Mucosa of rectum (tissue), 2 donors: Measurements from ENCODE around the gene SPDYE17.
"Not testable (repeated sequence)": the region's sequence is repeated elsewhere in the genome, so short reads cannot be mapped to it uniquely, and the experiment has no call there.

Experiments
- H3K27ac ChIP-seq, 2 donors: one replicate each; pipeline ENCODE4 v1.7.0; 2013; ENCODE audit warnings: inconsistent platforms in 2 of 2, low read depth in 2 of 2, low read length in 2 of 2
- H3K27me3 ChIP-seq, 2 donors: one replicate each; pipeline ENCODE4 v1.7.0; 2013; ENCODE audit warnings: low read length in 2 of 2; ENCODE audit not compliant: control insufficient read depth in 2 of 2, insufficient read depth in 2 of 2
- H3K36me3 ChIP-seq, 2 donors: one replicate each; pipeline ENCODE4 v1.7.0; 2013; ENCODE audit warnings: low read length in 2 of 2; ENCODE audit not compliant: control insufficient read depth in 2 of 2, insufficient read depth in 2 of 2
- H3K4me1 ChIP-seq, 2 donors: one replicate each; pipeline ENCODE4 v1.7.0; 2013; ENCODE audit warnings: low read length in 2 of 2, mild to moderate bottlenecking in 1 of 2; ENCODE audit not compliant: control insufficient read depth in 2 of 2, insufficient read depth in 2 of 2
- H3K4me3 ChIP-seq, 2 donors: one replicate each; pipeline ENCODE4 v1.7.0; 2013; ENCODE audit warnings: low read length in 2 of 2
- H3K9ac ChIP-seq, 2 donors: one replicate each; pipeline ENCODE4 v1.7.0; 2013; ENCODE audit warnings: low read length in 2 of 2, low read depth in 1 of 2, mild to moderate bottlenecking in 1 of 2
- H3K9me3 ChIP-seq, 2 donors: one replicate each; pipeline ENCODE4 v1.7.0; 2013; ENCODE audit warnings: low read length in 2 of 2; ENCODE audit not compliant: control insufficient read depth in 2 of 2
- donor health status: healthy.
- donor health status: Normal muscosa, but diverticular disease.

Gene SPDYE17

GRCh38 chr7:76998764-76999450 lies 33.3 kb downstream of the SPDYE17 start:
- not testable (repeated sequence) for H3K9me3 ChIP-seq, H3K4me1 ChIP-seq, H3K36me3 ChIP-seq, H3K4me3 ChIP-seq, H3K27me3 ChIP-seq, H3K9ac ChIP-seq
- H3K27ac ChIP-seq, result peak overlapping the region; percentile 43 to 47

GRCh38 chr7:76998285-76998589 lies 33.9 kb downstream of the SPDYE17 start:
- Histone ChIP-seq H3K4me1 (no peaks in the 10 kb centered on the region), H3K9me3 (no peaks in the 10 kb centered on the region), H3K27ac (peak overlapping the region in 1 of 2 donors; percentile 47), H3K27me3 (no peaks in the 10 kb centered on the region), H3K9ac (no peak overlapping the region), H3K36me3 (peaks cover 0 to 3% of the 10 kb centered on the region in 2 donors), H3K4me3 (no peak overlapping the region)

DNA sequence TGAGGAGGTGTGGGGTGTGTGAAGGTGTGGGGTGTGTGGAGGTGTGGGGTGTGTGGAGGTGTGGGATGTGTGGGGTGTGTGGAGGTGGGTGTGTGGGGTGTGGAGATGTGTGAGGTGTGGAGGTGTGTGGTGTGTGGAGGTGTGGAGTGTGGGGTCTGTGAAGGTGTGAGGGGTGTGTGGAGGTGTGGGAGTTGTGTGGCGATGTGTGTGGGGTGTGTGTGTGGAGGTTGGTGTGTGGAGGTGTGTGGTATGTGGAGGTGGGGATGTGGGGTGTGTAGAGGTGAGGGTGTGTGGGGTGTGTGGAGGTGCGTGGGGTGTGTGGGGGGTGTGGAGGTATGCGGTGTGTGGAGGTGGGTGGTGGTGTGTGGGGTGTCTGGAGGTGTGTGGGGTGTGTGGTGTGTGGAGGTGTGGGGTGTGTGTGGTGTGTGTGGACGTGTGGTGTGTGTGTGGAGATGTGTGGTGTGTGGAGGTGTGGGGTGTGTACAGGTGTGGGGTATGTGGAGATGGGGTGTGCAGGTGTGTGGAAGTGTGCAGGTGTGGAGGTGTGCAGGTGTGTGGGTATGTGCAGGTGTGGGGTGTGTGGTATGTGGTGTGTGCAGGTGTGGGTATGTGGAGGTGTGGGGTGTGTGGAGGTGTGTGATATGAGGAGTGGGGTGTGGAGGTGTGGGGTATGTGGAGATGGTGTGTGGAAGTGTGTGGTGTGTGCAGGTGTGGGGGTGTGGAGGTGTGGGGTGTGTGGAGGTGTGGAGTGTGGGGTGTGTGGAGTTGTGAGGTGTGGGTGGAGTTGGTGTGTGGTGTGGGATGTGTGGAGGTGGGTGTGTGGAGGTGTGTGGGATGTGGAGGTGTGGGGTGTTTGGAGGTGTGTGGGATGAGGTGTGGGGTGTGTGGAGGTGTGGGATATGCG lies 34.5 kb downstream of the SPDYE17 start:
- Histone ChIP-seq H3K4me1 (no peaks in the 10 kb centered on the region), H3K36me3 (no peaks in the 10 kb centered on the region), H3K9me3 (no peaks in the 10 kb centered on the region), H3K4me3 (no peak overlapping the region), H3K27me3 (no peaks in the 10 kb centered on the region), H3K9ac (no peak overlapping the region), H3K27ac (no peak overlapping the region)

GRCh38 chr7:76996932-76997331 lies 35.2 kb downstream of the SPDYE17 start:
- not testable (repeated sequence) for H3K27ac ChIP-seq, H3K9me3 ChIP-seq, H3K9ac ChIP-seq, H3K4me3 ChIP-seq, H3K4me1 ChIP-seq, H3K27me3 ChIP-seq, H3K36me3 ChIP-seq

DNA sequence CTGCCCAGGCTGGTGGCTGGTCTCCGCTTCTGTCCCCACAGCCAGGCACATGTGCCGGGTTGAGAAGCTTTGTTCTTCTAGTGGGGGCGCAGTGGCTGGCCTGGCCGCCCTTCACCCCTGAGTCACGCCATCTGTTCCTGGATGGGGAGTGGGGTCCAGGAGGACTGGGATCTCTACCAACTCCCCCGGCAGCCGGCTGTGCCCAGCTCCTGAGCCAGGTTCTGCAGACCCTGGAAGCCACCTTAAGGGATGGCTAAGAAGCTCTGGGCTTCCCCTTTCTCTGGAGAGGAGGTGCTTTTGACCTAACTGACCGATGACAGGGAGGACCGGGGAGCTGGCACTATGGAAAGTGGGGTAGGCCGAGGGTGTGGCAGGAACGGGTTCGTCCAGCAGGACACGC lies 37.9 kb downstream of the SPDYE17 start:
- not testable (repeated sequence) for H3K27me3 ChIP-seq, H3K9ac ChIP-seq, H3K4me1 ChIP-seq, H3K27ac ChIP-seq, H3K9me3 ChIP-seq, H3K4me3 ChIP-seq, H3K36me3 ChIP-seq

- H3K36me3 ChIP-seq, H3K9ac ChIP-seq, H3K4me3 ChIP-seq, H3K9me3 ChIP-seq, H3K27me3 ChIP-seq, H3K4me1 ChIP-seq, H3K27ac ChIP-seq: not testable (repeated sequence)
These were observed 38.3 kb downstream of the SPDYE17 start for GRCh38 chr7:76993831-76994230.

GRCh38 chr7:76992871-76993270 lies 39.3 kb downstream of the SPDYE17 start:
- not testable (repeated sequence) for H3K27me3 ChIP-seq, H3K4me1 ChIP-seq, H3K9me3 ChIP-seq, H3K36me3 ChIP-seq, H3K4me3 ChIP-seq, H3K9ac ChIP-seq, H3K27ac ChIP-seq

DNA sequence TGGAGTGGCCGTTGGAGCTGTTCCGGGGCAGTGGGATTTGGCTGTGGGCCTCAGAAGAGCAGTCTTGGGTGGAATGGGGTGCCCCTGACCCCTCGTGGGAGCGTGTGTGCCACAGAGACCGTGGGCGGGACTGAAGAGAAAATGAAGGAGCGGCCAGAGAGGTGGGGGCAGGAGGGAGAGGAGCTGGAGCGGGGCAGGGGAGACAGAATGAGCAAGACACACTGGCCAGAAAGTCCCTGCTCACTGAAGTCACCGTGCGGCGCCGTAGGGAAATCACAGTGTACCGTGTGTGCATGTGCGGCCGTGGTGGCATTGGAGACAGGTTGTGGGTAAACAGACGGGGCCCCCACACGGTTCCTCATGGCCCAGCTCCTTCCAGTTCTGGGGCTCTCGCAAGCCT lies 40.0 kb downstream of the SPDYE17 start:
- not testable (repeated sequence) for H3K4me3 ChIP-seq, H3K4me1 ChIP-seq, H3K9ac ChIP-seq

DNA sequence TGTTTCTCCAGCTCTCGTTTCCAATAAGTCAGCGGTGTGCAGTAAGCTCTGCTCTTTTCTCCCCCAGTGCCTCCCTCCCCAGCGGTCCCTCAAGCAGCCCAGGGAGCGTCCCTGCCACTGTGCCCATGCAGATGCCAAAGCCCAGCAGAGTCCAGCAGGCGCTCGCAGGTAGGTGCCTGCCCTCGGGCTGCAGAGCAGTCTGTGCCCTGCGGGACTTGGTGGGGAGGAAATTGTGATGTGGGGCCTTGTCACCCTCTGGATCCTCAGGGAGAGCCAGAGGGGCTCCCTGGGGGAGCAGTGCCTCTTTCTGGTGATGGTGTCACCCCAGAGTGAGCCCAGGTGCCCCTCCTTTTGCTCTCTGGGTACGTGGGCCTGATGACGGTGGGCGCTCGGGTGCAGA lies 42.0 kb downstream of the SPDYE17 start:
- not testable (repeated sequence) for H3K9me3 ChIP-seq, H3K27ac ChIP-seq, H3K27me3 ChIP-seq, H3K36me3 ChIP-seq, H3K4me3 ChIP-seq, H3K9ac ChIP-seq, H3K4me1 ChIP-seq

More for the DNA sequence above, 40.0 kb downstream of the SPDYE17 start:
- H3K27me3 ChIP-seq, H3K27ac ChIP-seq, H3K9me3 ChIP-seq, H3K36me3 ChIP-seq: not testable (repeated sequence)

DNA sequence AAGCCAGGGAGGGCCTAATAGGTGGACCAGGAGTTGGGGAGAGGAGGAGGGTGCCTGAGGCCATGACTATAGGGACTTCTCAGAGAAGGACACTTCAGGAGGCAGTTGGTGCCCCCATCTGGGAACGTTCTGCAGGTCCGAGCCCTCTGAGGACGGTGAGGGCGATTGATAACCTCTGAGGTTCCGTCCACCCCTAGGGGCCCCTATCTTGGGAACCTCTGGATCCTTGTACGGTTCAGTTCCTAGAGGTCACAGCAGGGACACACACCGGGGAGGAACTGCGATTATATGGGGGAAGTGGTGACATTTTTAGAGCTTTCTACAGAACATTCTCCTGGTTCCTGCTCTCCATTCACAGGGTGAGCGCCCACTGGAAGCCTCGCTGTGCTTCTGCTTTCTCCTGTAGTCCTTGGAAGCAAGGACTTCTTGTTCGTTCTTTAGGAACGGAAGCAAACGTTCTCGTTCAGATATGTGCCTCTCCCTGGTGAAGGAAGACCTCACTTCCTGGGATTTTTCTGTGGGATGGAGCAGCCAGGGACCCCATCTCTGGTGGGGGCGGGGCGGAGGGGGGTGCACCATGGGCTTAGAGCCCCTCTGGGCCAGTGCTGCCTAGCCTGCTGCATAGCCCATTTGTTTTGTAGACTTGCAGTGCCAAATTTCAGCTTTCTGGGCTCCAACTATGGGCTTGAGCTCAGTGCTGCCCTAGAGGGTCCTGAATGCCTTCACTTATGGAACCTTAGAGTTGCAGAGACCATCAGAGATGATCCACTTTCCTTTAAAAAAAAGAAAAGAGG lies 46.0 kb downstream of the SPDYE17 start:
- H3K27me3 ChIP-seq, H3K9ac ChIP-seq, H3K27ac ChIP-seq, H3K36me3 ChIP-seq, H3K9me3 ChIP-seq, H3K4me1 ChIP-seq, H3K4me3 ChIP-seq: not testable (repeated sequence)
